ENCODE data around the gene DACH1. TPM values are rescaled to one million over a fixed set of nuclear protein-coding genes. Genes with fewer than 3 reads are reported as not detected.

Gene DACH1
- total RNA-seq, 1 experiment from 2014 or later = 0.31 TPM

- TF ChIP-seq AFF4 (CRISPR knock-in tag; IDR thresholded peaks at IDR 0.05; ENCODE audit: borderline replicate concordance) (no peak), GTF2I (CRISPR knock-in tag; conservative IDR thresholded peaks at IDR 0.05) (no peak), ZNF671 (CRISPR knock-in tag; IDR thresholded peaks at IDR 0.05) (no peak), NR2C2 (CRISPR knock-in tag; IDR thresholded peaks at IDR 0.05) (no peak), PREB (CRISPR knock-in tag; IDR thresholded peaks at IDR 0.05; ENCODE audit: borderline replicate concordance) (no peak), RORB (CRISPR knock-in tag; IDR thresholded peaks at IDR 0.05) (no peak), ERG (CRISPR knock-in tag; IDR thresholded peaks at IDR 0.05) (no peak), ZBTB43 (CRISPR knock-in tag; IDR thresholded peaks at IDR 0.05) (no peak), ZNF532 (CRISPR knock-in tag; IDR thresholded peaks at IDR 0.05; ENCODE audit: borderline replicate concordance) (no peak), JUN (CRISPR knock-in tag; IDR thresholded peaks at IDR 0.05) (no peak), SP1 (CRISPR knock-in tag; conservative IDR thresholded peaks at IDR 0.05) (no peak)
- TF ChIP-seq, protein P1, sequence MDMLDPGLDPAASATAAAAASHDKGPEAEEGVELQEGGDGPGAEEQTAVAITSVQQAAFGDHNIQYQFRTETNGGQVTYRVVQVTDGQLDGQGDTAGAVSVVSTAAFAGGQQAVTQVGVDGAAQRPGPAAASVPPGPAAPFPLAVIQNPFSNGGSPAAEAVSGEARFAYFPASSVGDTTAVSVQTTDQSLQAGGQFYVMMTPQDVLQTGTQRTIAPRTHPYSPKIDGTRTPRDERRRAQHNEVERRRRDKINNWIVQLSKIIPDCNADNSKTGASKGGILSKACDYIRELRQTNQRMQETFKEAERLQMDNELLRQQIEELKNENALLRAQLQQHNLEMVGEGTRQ (CRISPR knock-in tag; IDR thresholded peaks at IDR 0.05) = no peak
These were observed 409.4 kb downstream of the DACH1 start (continued) for GRCh38 chr13:71457645-71458044.

DNA sequence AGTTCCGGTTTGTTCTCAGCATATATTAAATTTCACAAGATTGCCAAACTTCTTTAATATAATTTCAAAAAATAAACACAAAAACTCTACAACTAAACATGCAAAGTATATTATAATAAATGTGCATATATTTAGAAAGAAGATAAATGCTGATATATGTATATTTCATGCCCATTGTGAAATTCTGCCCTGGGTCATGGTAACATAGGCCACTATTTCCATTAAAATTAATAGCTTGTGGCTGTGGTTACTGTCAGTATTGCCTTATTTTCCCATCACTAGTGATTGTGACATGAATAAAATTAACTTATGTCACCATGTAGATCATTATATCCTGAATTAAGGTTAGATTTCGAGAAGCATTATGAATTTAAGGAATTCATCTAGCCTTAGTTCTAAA, 410.9 kb downstream of the DACH1 start:
- Mint-ChIP-seq H3K27ac (no peak overlapping the region), H3K36me3 (no peaks in the 10 kb centered on the region), H3K9me3 (no peaks in the 10 kb centered on the region), H3K27me3 (ENCODE audit: low read depth) (no peaks in the 10 kb centered on the region), H3K4me1 (no peaks in the 10 kb centered on the region), H3K4me3 (no peak overlapping the region)
- ChIA-PET CTCF (no interaction called here), POLR2A (no interaction called here)
- no peak for DNase-seq (ENCODE audit: low spot score)
- ATAC-seq = no peak
- TF ChIP-seq ZNF121 (CRISPR knock-in tag; IDR thresholded peaks at IDR 0.05) = no peak
- no peak for TF ChIP-seq GTF2I (CRISPR knock-in tag; conservative IDR thresholded peaks at IDR 0.05)
- TF ChIP-seq, protein P2, sequence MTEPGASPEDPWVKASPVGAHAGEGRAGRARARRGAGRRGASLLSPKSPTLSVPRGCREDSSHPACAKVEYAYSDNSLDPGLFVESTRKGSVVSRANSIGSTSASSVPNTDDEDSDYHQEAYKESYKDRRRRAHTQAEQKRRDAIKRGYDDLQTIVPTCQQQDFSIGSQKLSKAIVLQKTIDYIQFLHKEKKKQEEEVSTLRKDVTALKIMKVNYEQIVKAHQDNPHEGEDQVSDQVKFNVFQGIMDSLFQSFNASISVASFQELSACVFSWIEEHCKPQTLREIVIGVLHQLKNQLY (CRISPR knock-in tag; IDR thresholded peaks at IDR 0.05) = no peak
- TF ChIP-seq, protein P3, sequence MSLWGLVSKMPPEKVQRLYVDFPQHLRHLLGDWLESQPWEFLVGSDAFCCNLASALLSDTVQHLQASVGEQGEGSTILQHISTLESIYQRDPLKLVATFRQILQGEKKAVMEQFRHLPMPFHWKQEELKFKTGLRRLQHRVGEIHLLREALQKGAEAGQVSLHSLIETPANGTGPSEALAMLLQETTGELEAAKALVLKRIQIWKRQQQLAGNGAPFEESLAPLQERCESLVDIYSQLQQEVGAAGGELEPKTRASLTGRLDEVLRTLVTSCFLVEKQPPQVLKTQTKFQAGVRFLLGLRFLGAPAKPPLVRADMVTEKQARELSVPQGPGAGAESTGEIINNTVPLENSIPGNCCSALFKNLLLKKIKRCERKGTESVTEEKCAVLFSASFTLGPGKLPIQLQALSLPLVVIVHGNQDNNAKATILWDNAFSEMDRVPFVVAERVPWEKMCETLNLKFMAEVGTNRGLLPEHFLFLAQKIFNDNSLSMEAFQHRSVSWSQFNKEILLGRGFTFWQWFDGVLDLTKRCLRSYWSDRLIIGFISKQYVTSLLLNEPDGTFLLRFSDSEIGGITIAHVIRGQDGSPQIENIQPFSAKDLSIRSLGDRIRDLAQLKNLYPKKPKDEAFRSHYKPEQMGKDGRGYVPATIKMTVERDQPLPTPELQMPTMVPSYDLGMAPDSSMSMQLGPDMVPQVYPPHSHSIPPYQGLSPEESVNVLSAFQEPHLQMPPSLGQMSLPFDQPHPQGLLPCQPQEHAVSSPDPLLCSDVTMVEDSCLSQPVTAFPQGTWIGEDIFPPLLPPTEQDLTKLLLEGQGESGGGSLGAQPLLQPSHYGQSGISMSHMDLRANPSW (CRISPR knock-in tag; conservative IDR thresholded peaks at IDR 0.05; ENCODE audit: low read depth) = no peak
- no peak for TF ChIP-seq MYBL2 (CRISPR knock-in tag; IDR thresholded peaks at IDR 0.05)
- TF ChIP-seq IRF2 (CRISPR knock-in tag; IDR thresholded peaks at IDR 0.05; ENCODE audit: borderline replicate concordance, low read depth) = no peak
- no peak for TF ChIP-seq ZBTB21 (CRISPR knock-in tag; IDR thresholded peaks at IDR 0.05; ENCODE audit: borderline replicate concordance)
- no peak for TF ChIP-seq GRHL2 (CRISPR knock-in tag; IDR thresholded peaks at IDR 0.05; ENCODE audit: insufficient replicate concordance, severe bottlenecking)
- no peak for TF ChIP-seq ATF1 (CRISPR knock-in tag; IDR thresholded peaks at IDR 0.05)
